ENCODE measurements around the gene FCAMR.

FCAMR gene

GRCh38 chr1:206955476-206956451, 14.5 kb downstream of the FCAMR start:
- peak; percentile 11 for DNase-seq

GRCh38 chr1:206954459-206955342, 15.6 kb downstream of the FCAMR start:
- no peak for DNase-seq

- no peak for DNase-seq
Measured at GRCh38 chr1:206953626-206954025, 16.6 kb downstream of the FCAMR start.

- DNase-seq, result no peak
Measured at GRCh38 chr1:206953126-206953525, 17.1 kb downstream of the FCAMR start.

GRCh38 chr1:206952171-206952570, 18.1 kb downstream of the FCAMR start:
- no peak for DNase-seq

GRCh38 chr1:206951318-206952100, 18.8 kb downstream of the FCAMR start:
- DNase-seq, result no peak

GRCh38 chr1:206949641-206950040, 20.6 kb downstream of the FCAMR start:
- no peak for DNase-seq

- DNase-seq, result no peak
Measured at GRCh38 chr1:206949208-206949607, 21.1 kb downstream of the FCAMR start.

GRCh38 chr1:206947255-206947654, 23.0 kb downstream of the FCAMR start:
- DNase-seq, result no peak

- DNase-seq, result no peak
Measured at GRCh38 chr1:206946261-206946660, 24.0 kb downstream of the FCAMR start, which contains the start of gene PIGR. Gene PIGR, minus strand, starts transcription at chr1:206946466. Its CDS starts 5,935 bp downstream, at chr1:206940531.

- no peak for DNase-seq
Measured at GRCh38 chr1:206945779-206946178, 24.5 kb downstream of the FCAMR start.

GRCh38 chr1:206944703-206945102, 25.6 kb downstream of the FCAMR start:
- no peak for DNase-seq

- DNase-seq, result no peak
Measured at GRCh38 chr1:206941766-206942418, 28.4 kb downstream of the FCAMR start.

- no peak for DNase-seq
Measured at GRCh38 chr1:206940588-206940936, 29.7 kb downstream of the FCAMR start.

GRCh38 chr1:206939841-206940587, 30.2 kb downstream of the FCAMR start:
- no peak for DNase-seq

- no peak for DNase-seq
Measured at GRCh38 chr1:206939131-206939530, 31.1 kb downstream of the FCAMR start.

- DNase-seq, result no peak
Measured at GRCh38 chr1:206937425-206937824, 32.8 kb downstream of the FCAMR start.

- no peak for DNase-seq
Measured at GRCh38 chr1:206935491-206936067, 34.7 kb downstream of the FCAMR start.

GRCh38 chr1:206933333-206933945, 36.8 kb downstream of the FCAMR start:
- no peak for DNase-seq

- no peak for DNase-seq
Measured at GRCh38 chr1:206932177-206932576, 38.1 kb downstream of the FCAMR start.

GRCh38 chr1:206931709-206932108, 38.6 kb downstream of the FCAMR start:
- DNase-seq, result no peak

All from retina (tissue), 1 donor.